PFSK-1 (cell line): ENCODE results near the gene PSMD10.

ENCODE experiments used
- POLR2AphosphoS5 ChIP-seq: IDR thresholded peaks from 2 replicates; pipeline ENCODE4 v1.6.1; 2012; ENCODE audit warnings: low read depth, mild to moderate bottlenecking, control low read depth, low read length, moderate library complexity
- TAF1 ChIP-seq: IDR thresholded peaks from 2 replicates; pipeline ENCODE4 v1.6.1; 2012; ENCODE audit warnings: low read length, control low read depth, borderline replicate concordance; ENCODE audit not compliant: insufficient read depth
- TF ChIP-seq, protein P1 (sequence below), 2 experiments: IDR thresholded peaks; 2 replicates each; pipeline versions ENCODE4 v1.6.1 to v1.8.0; 2011 to 2012; ENCODE audit warnings: low read depth in 2 of 2, low read length in 2 of 2, control low read depth in 1 of 2, inconsistent platforms in 1 of 2, mild to moderate bottlenecking in 1 of 2, moderate library complexity in 1 of 2; ENCODE audit not compliant: insufficient read depth in 1 of 2

DNA sequence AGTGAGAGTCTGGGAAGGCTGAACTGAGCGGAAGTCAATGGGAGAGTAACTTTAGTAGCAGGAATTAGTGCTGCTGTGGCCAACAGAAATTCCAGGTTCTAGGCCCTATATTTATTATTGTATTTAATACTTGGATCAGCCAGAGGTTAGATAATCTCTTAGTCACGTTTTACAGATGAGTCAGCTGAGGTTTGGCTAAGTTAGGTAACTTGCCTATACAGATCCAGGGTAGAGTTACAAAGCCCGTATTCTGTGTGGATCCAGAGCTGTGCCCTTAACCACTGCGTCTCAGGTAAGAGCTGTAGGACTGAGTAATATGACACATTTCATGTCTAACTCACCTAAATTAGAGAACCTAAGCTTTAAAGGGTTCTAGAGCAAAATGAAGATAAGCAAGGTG, 20.5 kb downstream of the PSMD10 start:
- TF ChIP-seq TAF1 = no peak
- no peak for TF ChIP-seq POLR2AphosphoS5
- TF ChIP-seq, protein P1, sequence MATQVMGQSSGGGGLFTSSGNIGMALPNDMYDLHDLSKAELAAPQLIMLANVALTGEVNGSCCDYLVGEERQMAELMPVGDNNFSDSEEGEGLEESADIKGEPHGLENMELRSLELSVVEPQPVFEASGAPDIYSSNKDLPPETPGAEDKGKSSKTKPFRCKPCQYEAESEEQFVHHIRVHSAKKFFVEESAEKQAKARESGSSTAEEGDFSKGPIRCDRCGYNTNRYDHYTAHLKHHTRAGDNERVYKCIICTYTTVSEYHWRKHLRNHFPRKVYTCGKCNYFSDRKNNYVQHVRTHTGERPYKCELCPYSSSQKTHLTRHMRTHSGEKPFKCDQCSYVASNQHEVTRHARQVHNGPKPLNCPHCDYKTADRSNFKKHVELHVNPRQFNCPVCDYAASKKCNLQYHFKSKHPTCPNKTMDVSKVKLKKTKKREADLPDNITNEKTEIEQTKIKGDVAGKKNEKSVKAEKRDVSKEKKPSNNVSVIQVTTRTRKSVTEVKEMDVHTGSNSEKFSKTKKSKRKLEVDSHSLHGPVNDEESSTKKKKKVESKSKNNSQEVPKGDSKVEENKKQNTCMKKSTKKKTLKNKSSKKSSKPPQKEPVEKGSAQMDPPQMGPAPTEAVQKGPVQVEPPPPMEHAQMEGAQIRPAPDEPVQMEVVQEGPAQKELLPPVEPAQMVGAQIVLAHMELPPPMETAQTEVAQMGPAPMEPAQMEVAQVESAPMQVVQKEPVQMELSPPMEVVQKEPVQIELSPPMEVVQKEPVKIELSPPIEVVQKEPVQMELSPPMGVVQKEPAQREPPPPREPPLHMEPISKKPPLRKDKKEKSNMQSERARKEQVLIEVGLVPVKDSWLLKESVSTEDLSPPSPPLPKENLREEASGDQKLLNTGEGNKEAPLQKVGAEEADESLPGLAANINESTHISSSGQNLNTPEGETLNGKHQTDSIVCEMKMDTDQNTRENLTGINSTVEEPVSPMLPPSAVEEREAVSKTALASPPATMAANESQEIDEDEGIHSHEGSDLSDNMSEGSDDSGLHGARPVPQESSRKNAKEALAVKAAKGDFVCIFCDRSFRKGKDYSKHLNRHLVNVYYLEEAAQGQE (IDR thresholded peaks at IDR 0.05; ENCODE audit: insufficient read depth in 1 of 2, low read depth in 2 of 2, low read length in 2 of 2) = no peak
